ENCODE results near the gene HNRNPL. TPM values are rescaled to one million over a fixed set of nuclear protein-coding genes. Genes with fewer than 3 reads are reported as not detected.
A peak's percentile ranks its signal among the peaks of the same experiment; 100 is the strongest.

The HNRNPL gene
- total and polyA plus RNA-seq, 9 of the 15 experiments (the other 6 are each of a cell fraction or from before 2014, with no cell fraction given) = 39.5 to 610 (median 299) TPM

GRCh38 chr19:38801359-38802095 is 48.3 kb downstream of the HNRNPL start (continued):
- TF ChIP-seq ATF1 (CRISPR knock-in tag; IDR thresholded peaks at IDR 0.05) = no peak
- TF ChIP-seq ATF1 (tag; IDR thresholded peaks at IDR 0.05) = no peak
- TF ChIP-seq PHF21A (IDR thresholded peaks at IDR 0.05; ENCODE audit: borderline replicate concordance, low read depth) = peak; percentile 79; the same call in 1 of the 2 replicates
- TF ChIP-seq MYC (IDR thresholded peaks at IDR 0.05; ENCODE audit: low read depth, low read length) = no peak
- no peak for TF ChIP-seq MYC (CRISPR knock-in tag; IDR thresholded peaks at IDR 0.05; ENCODE audit: borderline replicate concordance, low read depth)
- TF ChIP-seq ATF3 (IDR thresholded peaks at IDR 0.05) = peak; percentile 5; the same call in 1 of the 2 replicates
- no peak for TF ChIP-seq ATF3 (CRISPR knock-in tag; conservative IDR thresholded peaks at IDR 0.05)

- no peak overlapping the region for H3K27ac ChIP-seq (ENCODE audit: extremely low read depth, low read depth, low read length)
- H3K4me3 ChIP-seq = no peak overlapping the region
- no peak overlapping the region for H2AFZ ChIP-seq (ENCODE audit: low read depth, low read length)
- ChIA-PET CTCF (ENCODE audit: low intra/inter-chr PET ratio) (no interaction called here), POLR2A (interaction anchor here (1.3 to 2.3 kb wide), 2 partner anchors 11 to 26 kb away, joined by 4 to 8 read pairs; partner anchors contain the start of gene LGALS4)
- no peak overlapping the region for H3K4me2 ChIP-seq (ENCODE audit: insufficient read depth, low read length)
- H3K27me3 ChIP-seq (ENCODE audit: control insufficient read depth in 2 of 2, insufficient read depth in 2 of 2, low read length in 2 of 2) = peaks cover 0 to 7% of the 10 kb centered on the region in 2 experiments; a peak in 1 of 5 replicates
- no peak for FAIRE-seq
- H3K4me1 ChIP-seq (replicated peaks in 1 of 2; ENCODE audit: control insufficient read depth in 2 of 2, insufficient read depth in 2 of 2, low read length in 2 of 2) = peaks cover 0 to 7% of the 10 kb centered on the region in 2 experiments; a peak in 1 of 5 replicates
- no peaks in the 10 kb centered on the region for H3K9me1 ChIP-seq (ENCODE audit: control insufficient read depth, insufficient read depth, low read length)
- intact Hi-C loops (cut with micrococcal nuclease) (no loop called here), in situ Hi-C loops (cut with MboI) (no loop called here)
- ATAC-seq = no peak
- no peaks in the 10 kb centered on the region for H4K20me1 ChIP-seq (replicated peaks; ENCODE audit: control insufficient read depth, insufficient read depth, low read length)
- H3K79me2 ChIP-seq (ENCODE audit: control insufficient read depth, insufficient read depth, low read length) = no peaks in the 10 kb centered on the region
- no TSS peak for BruUV-seq (replicated peaks)
- 24% methylated on average over 5 of the region's 5 CpGs for WGBS (ENCODE audit: insufficient coverage, low coverage, missing lambda C conversion rate)
- no peaks in the 10 kb centered on the region for H3K36me3 ChIP-seq (ENCODE audit: control insufficient read depth, insufficient read depth, low read length)
- H3K9ac ChIP-seq (ENCODE audit: insufficient read depth in 1 of 2, low read depth in 2 of 2, low read length in 2 of 2) = no peak overlapping the region
- no peak for DNase-seq (ENCODE audit: extremely low read depth in 1 of 4, low spot score in 3 of 4)
- H3K9me3 ChIP-seq (replicated peaks; ENCODE audit: control insufficient read depth, insufficient read depth, low read depth, low read length) = no peaks in the 10 kb centered on the region
- TF ChIP-seq CUX1 (CRISPR knock-in tag; IDR thresholded peaks at IDR 0.05) = no peak
- TF ChIP-seq ARID2 (IDR thresholded peaks at IDR 0.05) = no peak
- no peak for TF ChIP-seq SRSF9 (IDR thresholded peaks at IDR 0.05; ENCODE audit: borderline replicate concordance, low read depth, low read length)
- TF ChIP-seq TFAM (CRISPR knock-in tag; conservative IDR thresholded peaks at IDR 0.05) = no peak
- no peak for TF ChIP-seq ZNF274 (IDR thresholded peaks at IDR 0.05; ENCODE audit: borderline replicate concordance, low read depth, low read length)
- no peak for TF ChIP-seq THAP7 (CRISPR knock-in tag; IDR thresholded peaks at IDR 0.05)
Measured at GRCh38 chr19:38800577-38801347, 49.0 kb downstream of the HNRNPL start.
